HG03565 (cell line): ENCODE data around the gene CRYBG1.
A peak's percentile ranks its signal among the peaks of the same experiment; 100 is the strongest.
"Not testable (repeated sequence)": the region's sequence is repeated elsewhere in the genome, so short reads cannot be mapped to it uniquely, and the experiment has no call there.

ENCODE experiments used
- ATAC-seq: cut with Tn5 transposase; IDR thresholded peaks from one replicate; pipeline ENCODE4 v1.9.1; 2021; ENCODE audit warnings: mild to moderate bottlenecking, moderate library complexity; ENCODE audit not compliant: unreplicated experiment

CRYBG1 gene

GRCh38 chr6:106495014-106495413 lies 134.5 kb downstream of the CRYBG1 start:
- ATAC-seq = no peak

GRCh38 chr6:106496823-106497222 lies 136.3 kb downstream of the CRYBG1 start:
- ATAC-seq = no peak

- ATAC-seq = no peak
Observed at GRCh38 chr6:106501960-106502371, 141.4 kb downstream of the CRYBG1 start.

- no peak for ATAC-seq
Observed at GRCh38 chr6:106502559-106502958, 142.0 kb downstream of the CRYBG1 start.

- no peak for ATAC-seq
Observed at GRCh38 chr6:106508277-106508676, 147.8 kb downstream of the CRYBG1 start.

GRCh38 chr6:106508834-106509233 lies 148.3 kb downstream of the CRYBG1 start:
- no peak for ATAC-seq

- no peak for ATAC-seq
Observed at GRCh38 chr6:106509420-106510089, 149.0 kb downstream of the CRYBG1 start.

- no peak for ATAC-seq
Observed at GRCh38 chr6:106510090-106510970, 149.8 kb downstream of the CRYBG1 start.

GRCh38 chr6:106511288-106512047 lies 151.0 kb downstream of the CRYBG1 start:
- ATAC-seq = no peak

GRCh38 chr6:106512048-106512967 lies 151.8 kb downstream of the CRYBG1 start:
- ATAC-seq = peak; percentile 34

GRCh38 chr6:106512968-106513574 lies 152.6 kb downstream of the CRYBG1 start:
- peak; percentile 2 for ATAC-seq

GRCh38 chr6:106513808-106514582 lies 153.5 kb downstream of the CRYBG1 start:
- no peak for ATAC-seq

GRCh38 chr6:106514583-106514885 lies 154.0 kb downstream of the CRYBG1 start:
- no peak for ATAC-seq

GRCh38 chr6:106515582-106515981 lies 155.1 kb downstream of the CRYBG1 start:
- not testable (repeated sequence) for ATAC-seq

- ATAC-seq = no peak
Observed at GRCh38 chr6:106516616-106517015, 156.1 kb downstream of the CRYBG1 start.

GRCh38 chr6:106517706-106518105 lies 157.2 kb downstream of the CRYBG1 start:
- no peak for ATAC-seq

GRCh38 chr6:106518748-106519147 lies 158.2 kb downstream of the CRYBG1 start:
- ATAC-seq = no peak

GRCh38 chr6:106519460-106520394 lies 159.2 kb downstream of the CRYBG1 start:
- ATAC-seq = peak; percentile 42
